BLaER1 treated with 17β-estradiol and CSF1 and Interleukin-3, amounts not matched to agents 10 nM and 100 nM (cell line): Measurements from ENCODE around the gene VGLL4.

Experiments
- H3K27ac ChIP-seq, 11 experiments: shearing (Covaris generic); formaldehyde crosslinking; 2 replicates each; pipeline ENCODE4 v1.8.1; 2022
- H3K27me3 ChIP-seq, 11 experiments: shearing (Covaris generic); formaldehyde crosslinking; 2 replicates each; pipeline ENCODE4 v1.8.1; 2022
- H3K36me3 ChIP-seq, 11 experiments: shearing (Covaris generic); formaldehyde crosslinking; 2 replicates each; pipeline ENCODE4 v1.8.1; 2022
- H3K4me1 ChIP-seq, 10 experiments: shearing (Covaris generic); formaldehyde crosslinking; 2 replicates each; pipeline ENCODE4 v1.8.1; 2022
- H3K4me2 ChIP-seq, 11 experiments: shearing (Covaris generic); formaldehyde crosslinking; 2 replicates each; pipeline ENCODE4 v1.8.1; 2022
- H3K4me3 ChIP-seq, 10 experiments: shearing (Covaris generic); formaldehyde crosslinking; 2 replicates each; pipeline ENCODE4 v1.8.1; 2022
- H3K9ac ChIP-seq, 11 experiments: shearing (Covaris generic); formaldehyde crosslinking; 2 replicates each; pipeline ENCODE4 v1.8.1; 2022
- H3K9me3 ChIP-seq, 11 experiments: shearing (Covaris generic); formaldehyde crosslinking; replicated peaks in 1 of 11; 2 replicates each; pipeline ENCODE4 v1.8.1; 2022
- H4K20me1 ChIP-seq, 11 experiments: shearing (Covaris generic); formaldehyde crosslinking; 2 replicates each; pipeline ENCODE4 v1.8.1; 2022
- Cebpa-rat ChIP-seq, 11 experiments: shearing (Covaris generic); IDR thresholded peaks; 2 replicates each; pipeline ENCODE4 v1.8.1; 2022

VGLL4 gene

DNA sequence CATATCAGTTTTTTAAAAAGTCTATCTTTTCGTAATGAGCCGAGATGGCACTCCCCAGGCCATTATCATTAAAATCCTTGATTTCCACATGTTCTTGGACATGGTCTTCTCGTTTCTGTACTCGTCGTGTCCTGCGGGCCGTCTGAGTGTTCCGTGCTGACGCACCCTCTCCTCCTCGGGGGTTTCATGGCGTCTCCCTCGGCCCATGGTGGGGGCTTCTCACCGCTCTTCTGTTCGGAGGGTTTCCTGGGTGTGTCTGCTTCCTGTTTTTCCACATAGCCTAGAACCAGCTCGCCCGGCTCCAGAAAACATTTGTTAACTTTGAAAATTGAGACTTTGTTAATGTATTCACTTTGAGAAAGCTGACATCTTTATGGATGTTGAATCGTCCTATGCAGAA is 92.7 kb downstream of the VGLL4 start:
- H3K27ac ChIP-seq: no peak overlapping the region
- peaks cover 34 to 59% (median 40%) of the 10 kb centered on the region in 11 experiments for H3K36me3 ChIP-seq
- no peak overlapping the region for H3K4me3 ChIP-seq
- H3K27me3 ChIP-seq: no peaks in the 10 kb centered on the region
- H3K9me3 ChIP-seq: peaks cover 0 to 3% (median 0%) of the 10 kb centered on the region in 11 experiments; a peak in 1 of 22 replicates
- peaks cover 24 to 49% (median 36%) of the 10 kb centered on the region in 10 experiments for H3K4me1 ChIP-seq
- H4K20me1 ChIP-seq: peaks cover 23 to 100% (median 77%) of the 10 kb centered on the region in 11 experiments
- TF ChIP-seq Cebpa-rat (IDR thresholded peaks at IDR 0.05): no peak
- no peak overlapping the region for H3K9ac ChIP-seq
- H3K4me2 ChIP-seq: peak overlapping the region in 5 of 11 experiments; percentile 2 to 39 (median 26); a peak in 10 of 22 replicates

GRCh38 chr3:11549580-11550140 is 94.1 kb downstream of the VGLL4 start:
- Histone ChIP-seq H3K27ac (0 out of 22 replicates have a peak overlapping the region, but pooled peaks of 1 of the 11 experiments have one; percentile 10), H3K27me3 (no peaks in the 10 kb centered on the region), H3K9ac (no peak overlapping the region; a peak in 1 of 22 replicates), H3K4me3 (no peak overlapping the region), H4K20me1 (peaks cover 9 to 100% (median 77%) of the 10 kb centered on the region in 11 experiments; a peak in 21 of 22 replicates), H3K9me3 (peaks cover 0 to 3% (median 0%) of the 10 kb centered on the region in 11 experiments; a peak in 1 of 22 replicates), H3K4me1 (peaks cover 33 to 54% (median 35%) of the 10 kb centered on the region in 10 experiments), H3K4me2 (peak overlapping the region in 10 of 11 experiments; percentile 20 to 65 (median 50); a peak in 17 of 22 replicates), H3K36me3 (peaks cover 20 to 45% (median 26%) of the 10 kb centered on the region in 11 experiments)
- TF ChIP-seq Cebpa-rat (IDR thresholded peaks at IDR 0.05): no peak

DNA sequence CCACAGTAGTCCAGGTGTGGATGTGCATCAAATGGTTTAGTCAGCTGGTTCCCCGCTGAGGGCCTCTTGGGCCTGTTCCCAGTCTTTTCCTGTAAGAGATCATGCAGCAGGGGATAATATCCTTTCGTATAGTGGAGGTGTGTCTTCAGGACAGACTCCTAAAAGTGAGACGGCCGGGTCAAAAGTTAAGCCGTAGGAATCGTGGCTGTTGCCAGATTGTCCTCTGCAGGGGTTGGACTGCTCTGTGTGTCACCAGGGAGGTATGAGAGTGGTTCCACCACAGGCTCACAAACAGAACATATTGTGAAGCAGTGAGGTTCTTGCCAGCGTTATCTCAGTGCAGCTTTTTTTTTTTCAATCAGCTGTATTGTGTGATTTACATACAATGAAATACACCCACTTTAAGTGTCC is 95.0 kb downstream of the VGLL4 start:
- peaks cover 11 to 36% (median 17%) of the 10 kb centered on the region in 11 experiments for H3K36me3 ChIP-seq
- TF ChIP-seq Cebpa-rat (IDR thresholded peaks at IDR 0.05): no peak
- no peak overlapping the region for H3K4me3 ChIP-seq
- peak overlapping the region in 6 of 11 experiments; percentile 38 to 63 (median 51); a peak in 7 of 22 replicates for H3K4me2 ChIP-seq
- H3K27me3 ChIP-seq: no peaks in the 10 kb centered on the region
- H3K27ac ChIP-seq: no peak overlapping the region
- no peak overlapping the region for H3K9ac ChIP-seq
- peaks cover 41 to 63% (median 44%) of the 10 kb centered on the region in 10 experiments for H3K4me1 ChIP-seq
- peaks cover 7 to 100% (median 77%) of the 10 kb centered on the region in 11 experiments; a peak in 21 of 22 replicates for H4K20me1 ChIP-seq
- peaks cover 0 to 3% (median 0%) of the 10 kb centered on the region in 11 experiments; a peak in 1 of 22 replicates for H3K9me3 ChIP-seq

GRCh38 chr3:11547498-11547897 is 96.2 kb downstream of the VGLL4 start:
- Histone ChIP-seq H4K20me1 (peaks cover 3 to 100% (median 70%) of the 10 kb centered on the region in 11 experiments; a peak in 21 of 22 replicates), H3K4me2 (no peak overlapping the region), H3K9me3 (peaks cover 0 to 3% (median 0%) of the 10 kb centered on the region in 11 experiments; a peak in 1 of 22 replicates), H3K27ac (no peak overlapping the region), H3K4me3 (no peak overlapping the region), H3K36me3 (peaks cover 3 to 24% (median 5%) of the 10 kb centered on the region in 11 experiments; a peak in 15 of 22 replicates), H3K4me1 (peaks cover 42 to 75% (median 49%) of the 10 kb centered on the region in 10 experiments), H3K27me3 (no peaks in the 10 kb centered on the region), H3K9ac (no peak overlapping the region)
- no peak for TF ChIP-seq Cebpa-rat (IDR thresholded peaks at IDR 0.05)

- peaks cover 3 to 100% (median 65%) of the 10 kb centered on the region in 11 experiments; a peak in 21 of 22 replicates for H4K20me1 ChIP-seq
- H3K4me2 ChIP-seq: no peak overlapping the region
- H3K27me3 ChIP-seq: no peaks in the 10 kb centered on the region
- H3K9me3 ChIP-seq: no peaks in the 10 kb centered on the region
- no peak overlapping the region for H3K27ac ChIP-seq
- no peak for TF ChIP-seq Cebpa-rat (IDR thresholded peaks at IDR 0.05)
- peaks cover 42 to 78% (median 48%) of the 10 kb centered on the region in 10 experiments for H3K4me1 ChIP-seq
- no peak overlapping the region for H3K9ac ChIP-seq
- peaks cover 0 to 19% (median 5%) of the 10 kb centered on the region in 11 experiments; a peak in 8 of 22 replicates for H3K36me3 ChIP-seq
- H3K4me3 ChIP-seq: no peak overlapping the region
These were observed 96.9 kb downstream of the VGLL4 start for GRCh38 chr3:11546657-11547302.

- Histone ChIP-seq H3K27ac (no peak overlapping the region), H3K9ac (peak overlapping the region in 1 of 11 experiments; percentile 8; a peak in 1 of 22 replicates)
These were observed 98.4 kb downstream of the VGLL4 start for GRCh38 chr3:11545186-11545851.

DNA sequence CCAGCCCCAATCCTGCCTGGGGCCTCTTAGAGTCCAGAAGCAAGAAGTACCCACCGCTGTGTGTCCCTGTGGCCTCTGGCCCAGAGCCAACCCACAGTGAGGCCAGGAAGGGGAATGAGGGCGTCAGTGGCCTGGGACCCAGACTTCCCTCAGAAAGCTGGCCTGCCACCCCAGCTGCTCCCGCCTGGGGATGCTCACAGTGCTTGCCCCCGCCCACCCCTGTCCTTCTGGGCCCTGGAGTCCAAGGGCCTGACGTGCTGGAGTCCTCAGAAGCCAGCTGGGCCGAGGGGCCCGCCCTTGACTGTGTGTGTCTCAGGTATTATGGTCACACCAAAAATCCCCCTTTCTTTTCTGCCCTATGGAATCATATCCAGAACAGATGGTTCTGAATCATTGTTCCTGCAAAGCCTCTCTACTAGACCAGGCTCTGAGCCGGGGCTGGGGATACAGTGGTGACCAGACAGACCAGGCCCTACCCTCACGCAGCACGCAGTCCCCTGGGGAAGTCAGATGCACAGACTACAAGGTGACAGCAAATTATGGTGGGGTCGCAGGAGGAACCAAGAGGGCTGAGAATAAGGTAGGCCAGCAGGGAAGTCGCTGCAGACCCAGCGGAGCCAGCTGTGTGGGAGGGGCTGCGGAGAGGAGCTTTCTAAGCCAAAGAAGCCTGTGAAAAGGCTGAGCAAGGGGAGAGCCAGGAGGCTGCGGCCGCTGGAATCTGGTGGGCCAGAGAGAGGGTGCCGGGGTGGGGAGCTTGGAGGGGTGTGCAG is 99.1 kb downstream of the VGLL4 start:
- Histone ChIP-seq H3K4me2 (peak overlapping the region; percentile 31 to 81 (median 54)), H3K36me3 (peaks cover 0 to 31% (median 5%) of the 10 kb centered on the region in 11 experiments; a peak in 6 of 22 replicates), H4K20me1 (peaks cover 3 to 96% (median 50%) of the 10 kb centered on the region in 11 experiments; a peak in 20 of 22 replicates), H3K27me3 (no peaks in the 10 kb centered on the region), H3K9ac (peak overlapping the region in 6 of 11 experiments; percentile 8 to 53 (median 26); a peak in 6 of 22 replicates), H3K4me1 (peaks cover 23 to 57% (median 29%) of the 10 kb centered on the region in 10 experiments), H3K4me3 (no peak overlapping the region), H3K27ac (peak overlapping the region in 2 of 11 experiments; percentile 16 to 22; a peak in 2 of 22 replicates), H3K9me3 (no peaks in the 10 kb centered on the region)
- no peak for TF ChIP-seq Cebpa-rat (IDR thresholded peaks at IDR 0.05)

More at GRCh38 chr3:11545186-11545851, 98.4 kb downstream of the VGLL4 start:
- peaks cover 30 to 64% (median 37%) of the 10 kb centered on the region in 10 experiments for H3K4me1 ChIP-seq
- H4K20me1 ChIP-seq: peaks cover 3 to 96% (median 54%) of the 10 kb centered on the region in 11 experiments; a peak in 21 of 22 replicates
- no peaks in the 10 kb centered on the region for H3K27me3 ChIP-seq
- TF ChIP-seq Cebpa-rat (IDR thresholded peaks at IDR 0.05): no peak
- H3K9me3 ChIP-seq: no peaks in the 10 kb centered on the region
- H3K4me2 ChIP-seq: peak overlapping the region in 2 of 11 experiments; percentile 53 to 74; a peak in 2 of 22 replicates
- no peak overlapping the region for H3K4me3 ChIP-seq
- H3K36me3 ChIP-seq: peaks cover 0 to 27% (median 5%) of the 10 kb centered on the region in 11 experiments; a peak in 6 of 22 replicates
